Stimulated activated CD8-positive, alpha-beta memory T cell treated with anti-CD3 and anti-CD28 coated beads, Interleukin-12 subunit alpha, Interleukin-12 subunit beta, amount 100 ng/mL, for 1 hour (primary cell): Measurements from ENCODE around the gene FAM200B.

Source experiments
- DNase-seq: peaks from one replicate; pipeline ENCODE4 v3.0.0-alpha.2; 2020; ENCODE audit warnings: low read depth

FAM200B gene

DNA sequence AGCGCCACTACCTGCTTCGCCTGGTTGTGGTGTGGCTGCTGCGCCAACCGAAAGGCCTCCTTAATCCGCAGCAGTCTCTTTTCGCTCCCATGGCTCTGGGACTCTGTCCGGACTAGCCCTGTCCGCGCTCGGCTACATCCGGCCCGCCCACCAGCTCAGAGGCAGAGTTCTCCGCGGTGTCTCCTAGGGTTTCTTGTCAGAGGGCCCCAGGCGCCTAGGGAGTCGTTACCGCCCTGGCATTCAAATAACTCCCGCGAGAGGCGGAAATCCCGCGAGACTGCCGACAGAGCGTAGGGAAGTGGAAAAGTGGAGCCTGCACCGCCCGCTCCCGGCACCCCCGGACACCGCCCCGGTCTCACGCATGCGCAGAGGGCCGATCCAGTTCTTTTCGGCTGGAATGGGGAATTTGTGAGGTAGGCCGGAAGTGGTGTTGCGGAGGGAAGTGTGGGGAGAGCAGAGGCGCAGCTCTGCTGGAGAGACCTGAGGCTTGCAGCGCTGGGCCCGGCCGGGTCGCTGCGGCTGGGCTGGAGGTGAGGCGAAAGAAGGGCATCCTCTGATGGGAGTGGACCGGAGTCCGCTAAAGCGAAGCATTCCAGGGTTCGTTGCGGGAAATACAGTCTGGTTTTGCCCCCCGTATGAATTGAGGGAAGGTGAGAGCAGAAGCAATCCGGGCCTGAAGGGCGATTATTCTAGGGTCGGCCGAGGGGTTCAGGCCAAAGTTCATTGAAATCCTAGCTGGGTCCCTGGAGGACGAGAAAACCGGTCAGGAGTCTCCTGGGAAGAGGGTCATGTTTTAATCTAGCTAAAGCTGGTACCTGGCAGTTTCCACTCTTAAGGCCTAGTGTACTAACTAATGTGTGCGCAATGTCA is at the start of gene FAM200B:
TSS of gene FAM200B (plus strand) at position 456 of the 870 bp plus-strand sequence. CDS start 5,151 bp downstream, outside the sequence.
- DNase-seq = peak; percentile 97

DNA sequence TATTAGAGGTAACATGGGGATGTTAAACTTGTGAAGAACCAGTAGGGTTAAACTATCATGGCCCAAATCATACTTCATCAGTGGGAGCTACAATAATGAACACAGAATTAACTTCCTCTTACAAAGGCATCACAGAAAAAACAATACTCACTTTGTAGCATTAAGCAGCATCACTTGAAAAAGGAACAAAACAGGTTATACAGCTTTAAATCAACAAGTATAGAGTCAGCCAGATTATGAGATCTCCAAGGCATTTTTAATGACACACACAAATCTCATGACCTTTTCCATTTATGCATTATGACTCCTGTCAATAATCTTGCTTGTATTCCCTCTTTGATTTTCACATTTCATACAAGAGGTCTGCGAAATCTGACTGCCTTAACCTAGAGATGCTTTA is 44.8 kb upstream of the FAM200B start:
- no peak for DNase-seq

DNA sequence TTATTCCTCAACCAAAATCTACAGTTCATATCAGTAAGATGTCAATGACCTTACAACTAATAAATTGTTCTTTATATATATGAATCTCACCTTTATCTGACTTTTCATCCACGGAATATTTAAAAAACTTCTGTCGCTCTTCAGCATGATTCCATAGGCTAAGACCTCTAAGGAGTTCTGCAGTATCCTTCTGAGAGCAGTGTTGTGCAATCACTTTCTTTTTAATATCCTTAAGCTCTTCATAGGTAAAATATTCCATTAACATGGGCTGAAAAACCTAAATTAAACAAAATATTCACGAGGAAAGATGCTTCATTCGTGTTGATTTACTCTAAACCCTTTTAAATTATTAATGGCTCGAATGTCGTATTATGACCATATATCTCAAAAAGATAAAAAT is 43.2 kb upstream of the FAM200B start:
- no peak for DNase-seq

DNA sequence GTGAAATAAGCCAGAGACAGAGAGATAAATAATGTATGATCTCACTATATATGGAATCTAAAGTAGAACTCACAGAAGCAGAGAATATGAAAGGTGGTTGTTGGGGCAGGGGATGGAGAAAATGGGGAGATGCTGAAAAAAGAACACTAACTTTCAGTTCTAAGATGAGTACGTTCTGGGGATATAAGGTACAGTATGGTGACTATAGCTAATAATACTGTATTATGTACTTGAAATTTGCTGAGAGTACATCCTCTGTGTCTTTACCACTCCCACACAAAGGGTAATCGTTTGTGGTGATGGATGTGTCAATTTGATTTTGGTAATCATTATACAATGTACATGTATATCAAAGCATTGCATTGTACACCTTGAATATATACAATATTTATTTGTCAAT is 33.0 kb upstream of the FAM200B start:
- no peak for DNase-seq

DNA sequence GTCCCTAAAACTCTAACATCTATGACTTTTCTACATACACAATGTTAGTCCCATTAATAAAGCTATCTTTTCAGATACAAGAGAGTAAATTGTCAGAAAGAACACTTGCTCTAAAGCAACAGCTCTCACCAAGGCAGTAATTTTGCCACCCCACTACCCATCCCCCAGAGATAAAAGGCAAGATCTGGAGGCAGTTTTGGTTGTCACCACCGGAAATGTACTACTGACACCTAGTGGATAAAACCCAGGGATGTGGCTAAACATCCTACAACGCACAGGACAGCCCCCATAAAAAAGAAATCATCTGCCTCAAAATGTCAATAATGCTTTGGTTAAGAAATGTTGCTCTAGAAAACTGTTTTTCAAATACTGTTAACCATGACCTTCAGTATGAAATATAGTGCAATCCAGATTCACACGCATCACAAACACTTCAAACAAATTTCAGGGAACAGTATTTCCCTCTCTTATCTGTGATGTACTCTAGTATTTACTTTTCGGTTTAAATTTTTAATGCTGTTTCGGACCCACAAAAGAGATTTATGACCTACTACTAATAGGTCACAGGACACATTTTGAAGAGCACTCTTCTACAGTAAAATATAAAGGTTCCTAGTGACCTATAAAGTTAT is 31.6 kb upstream of the FAM200B start:
- peak; percentile 36 for DNase-seq

GRCh38 chr4:15651676-15652075 is 30.0 kb upstream of the FAM200B start:
- DNase-seq = no peak

DNA sequence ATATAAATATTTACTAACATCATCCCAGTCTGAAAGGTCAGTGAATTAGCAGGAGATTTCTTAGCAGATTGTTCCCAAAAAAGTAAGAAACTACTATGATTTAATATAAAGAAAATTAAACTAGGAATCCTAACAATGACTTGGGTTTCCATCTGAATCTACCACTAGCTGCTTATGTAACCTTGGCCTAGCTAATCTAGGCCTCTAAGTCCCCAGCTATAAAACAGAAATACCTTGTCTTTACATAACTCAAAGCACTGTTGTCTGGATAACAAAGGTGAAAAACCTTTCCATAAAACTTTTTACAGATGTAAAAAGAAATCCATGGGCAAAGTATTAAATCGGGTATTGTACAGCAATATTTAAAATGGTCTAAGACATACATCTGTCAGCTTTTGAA is 29.4 kb upstream of the FAM200B start:
- DNase-seq = no peak

DNA sequence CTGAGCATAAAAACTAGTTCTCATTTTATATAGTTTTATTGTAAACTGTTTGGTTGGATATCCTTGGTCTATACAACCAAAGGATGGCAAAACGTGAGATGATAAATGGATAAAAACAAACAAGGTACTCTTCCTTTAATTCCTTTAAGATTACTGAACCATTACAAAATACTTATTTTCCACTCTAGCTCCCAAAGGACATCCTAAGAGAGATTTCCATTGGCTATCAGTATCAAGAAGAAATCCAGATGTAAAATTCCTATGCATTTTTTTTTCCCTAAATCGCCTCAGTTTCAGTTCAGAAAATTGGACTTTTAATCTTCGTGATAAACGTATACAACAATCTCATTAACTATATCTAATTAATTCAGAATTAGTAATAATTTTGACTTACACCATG is 28.8 kb upstream of the FAM200B start:
- DNase-seq = no peak

- no peak for DNase-seq
These were observed 28.2 kb upstream of the FAM200B start for GRCh38 chr4:15653420-15653819.

DNA sequence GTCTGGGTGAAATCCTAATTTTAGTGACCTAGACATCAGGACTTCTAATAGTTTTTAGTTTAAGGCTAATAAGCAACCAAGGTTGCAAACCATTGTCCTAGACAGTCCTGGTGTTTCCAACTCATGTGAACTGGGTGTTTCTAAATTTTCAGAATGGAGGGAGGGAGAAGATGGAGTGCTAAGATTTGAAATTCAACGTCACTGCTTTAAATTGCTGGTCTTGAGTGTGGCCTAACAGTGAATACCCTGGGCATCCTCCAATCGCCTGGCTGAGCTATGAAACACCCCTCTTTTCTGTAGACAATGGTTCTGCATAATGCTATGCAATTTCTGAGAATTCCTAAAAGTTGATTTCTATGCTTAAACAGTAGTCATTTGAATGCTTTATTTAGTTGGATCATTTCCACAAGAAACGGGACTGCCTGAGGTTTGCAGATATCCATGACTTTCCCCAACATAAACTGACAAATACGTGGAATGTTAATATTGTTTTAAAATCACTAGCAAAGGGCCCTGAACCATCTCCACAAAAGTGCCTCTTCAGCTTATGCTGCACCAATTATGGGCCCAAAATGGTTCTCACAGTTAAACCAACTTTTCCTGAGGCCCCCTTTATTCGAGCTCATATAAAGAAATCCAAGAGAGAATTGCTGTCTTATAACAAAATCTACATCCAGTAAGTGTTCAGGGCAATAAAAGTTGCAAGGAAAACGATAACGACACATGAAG is 27.6 kb upstream of the FAM200B start:
- DNase-seq = no peak

DNA sequence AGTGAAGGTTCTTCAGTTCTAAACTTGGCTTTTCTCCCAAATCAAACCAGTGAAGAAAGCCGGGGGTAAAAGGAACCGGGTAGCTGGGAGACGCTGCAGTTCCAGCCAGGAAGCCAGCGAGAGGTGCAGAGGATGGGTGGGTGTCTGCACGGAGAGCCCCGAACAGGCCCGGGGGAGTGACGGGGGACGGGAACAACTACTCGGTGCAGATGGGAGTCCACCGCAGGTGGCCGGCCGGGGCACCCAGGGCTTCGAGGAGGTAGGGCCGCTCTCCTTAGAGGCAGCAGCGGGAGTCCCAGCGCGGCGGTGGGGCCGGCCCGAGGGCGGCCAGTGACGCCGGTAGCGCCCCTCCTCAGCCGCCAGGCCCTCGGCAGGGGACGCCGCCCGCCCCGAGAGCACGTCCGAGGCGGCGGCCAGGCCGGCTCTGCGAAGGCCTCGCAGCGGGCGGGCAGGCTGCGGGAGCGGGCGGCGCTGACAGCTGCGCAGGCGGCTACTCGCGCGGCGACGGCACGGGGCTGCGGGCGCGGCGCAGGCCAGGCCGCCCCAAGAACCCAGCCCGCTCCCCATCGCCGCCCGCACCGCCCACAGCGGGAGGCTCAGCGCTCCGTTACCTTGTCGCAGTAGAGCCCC is 26.9 kb upstream of the FAM200B start:
- peak; percentile 11 for DNase-seq

GRCh38 chr4:15655223-15656037 is 26.2 kb upstream of the FAM200B start, which contains the start of gene FBXL5:
FBXL5 (minus strand) TSS chr4:15655357; CDS start chr4:15655287, 70 bp downstream.
- peak; percentile 64 for DNase-seq

- DNase-seq = no peak
These were observed 25.6 kb upstream of the FAM200B start for GRCh38 chr4:15656038-15656470.

- no peak for DNase-seq
These were observed 24.3 kb upstream of the FAM200B start for GRCh38 chr4:15657366-15657765.

DNA sequence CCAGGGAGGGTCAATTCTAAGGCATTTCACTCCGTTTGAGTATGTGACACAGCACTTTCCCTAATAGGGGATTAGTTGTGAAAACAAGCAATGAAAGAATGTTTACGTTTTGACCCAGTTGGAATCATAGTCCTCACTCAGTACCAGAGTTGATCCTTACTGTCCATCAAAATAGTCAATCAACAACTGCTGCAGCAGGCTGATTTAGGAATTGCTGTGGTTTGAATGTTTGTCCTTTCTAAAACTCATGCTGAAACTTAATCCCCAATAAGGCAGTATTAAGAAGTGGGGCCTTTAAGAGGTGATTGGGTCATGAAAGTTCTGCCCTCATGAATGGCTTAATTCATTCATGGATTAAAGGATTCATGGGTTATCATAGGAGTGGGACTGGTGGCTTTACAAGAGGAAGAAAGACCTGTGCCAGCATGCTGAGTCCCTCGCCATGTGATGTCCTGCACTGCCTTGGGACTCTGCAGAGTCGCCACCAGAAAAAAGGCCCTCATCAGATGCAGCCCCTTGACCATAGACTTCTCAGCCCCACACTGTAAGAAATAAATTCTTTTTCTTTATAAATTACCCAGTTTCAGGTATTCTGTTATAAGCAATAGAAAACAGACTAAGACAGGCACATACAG is 23.4 kb upstream of the FAM200B start:
- no peak for DNase-seq

- DNase-seq = no peak
These were observed 22.8 kb upstream of the FAM200B start for GRCh38 chr4:15658781-15659180.

GRCh38 chr4:15659768-15660570 is 21.7 kb upstream of the FAM200B start:
- no peak for DNase-seq

DNA sequence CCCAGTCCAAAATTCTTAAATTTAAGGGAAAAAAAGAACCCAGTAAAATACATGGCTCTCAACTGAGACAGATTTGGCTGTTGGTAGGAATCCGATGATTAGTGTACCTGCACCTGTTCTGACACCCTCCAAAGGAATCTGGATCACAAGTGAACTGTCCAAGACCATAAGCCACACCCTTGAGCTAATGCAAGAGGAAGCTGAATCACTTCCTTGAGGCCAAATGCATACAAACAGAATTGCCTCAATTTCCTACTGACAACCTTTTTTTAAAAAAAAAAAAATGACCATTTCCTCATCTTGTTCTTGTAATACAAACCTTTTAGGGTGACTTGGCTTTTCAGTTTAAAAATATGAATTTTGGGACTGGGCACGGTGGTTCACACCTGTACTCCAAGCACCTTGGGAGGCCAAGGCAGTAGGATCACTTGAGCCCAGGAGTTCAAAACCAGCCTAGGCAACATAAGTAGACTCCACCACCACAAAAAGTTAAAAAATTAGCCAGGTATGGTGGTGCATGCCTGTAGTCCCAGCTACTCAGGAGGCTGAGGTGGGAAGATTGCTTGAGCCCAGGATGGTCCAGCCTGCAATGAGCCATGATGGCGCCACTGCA is 15.8 kb upstream of the FAM200B start:
- DNase-seq = no peak

DNA sequence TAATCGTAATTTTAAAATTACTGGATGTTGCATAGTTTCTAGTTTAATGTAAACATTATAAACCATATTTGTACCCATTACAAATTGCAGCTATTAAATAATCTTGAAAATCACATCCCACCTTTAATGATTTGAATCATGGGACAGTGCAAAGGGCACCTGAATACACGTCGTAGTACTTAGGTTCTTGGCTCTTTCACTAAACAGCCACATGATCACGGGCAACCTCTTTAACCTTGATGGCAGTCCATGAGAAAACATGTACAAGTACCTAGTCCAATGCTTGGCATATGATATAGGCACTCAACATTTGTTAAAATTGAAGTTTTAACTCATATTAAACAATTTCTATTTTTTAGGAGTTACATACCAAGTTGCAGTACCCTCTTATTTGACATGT is 14.6 kb upstream of the FAM200B start:
- DNase-seq = no peak
